Medulla oblongata (tissue), 1 donor: ENCODE data around the gene FRMD8.

Experiments
- DNase-seq: peaks from one replicate; pipeline ENCODE4 v3.0.0-alpha.2; 2015; ENCODE audit errors: extremely low spot score

The FRMD8 gene, protein sequence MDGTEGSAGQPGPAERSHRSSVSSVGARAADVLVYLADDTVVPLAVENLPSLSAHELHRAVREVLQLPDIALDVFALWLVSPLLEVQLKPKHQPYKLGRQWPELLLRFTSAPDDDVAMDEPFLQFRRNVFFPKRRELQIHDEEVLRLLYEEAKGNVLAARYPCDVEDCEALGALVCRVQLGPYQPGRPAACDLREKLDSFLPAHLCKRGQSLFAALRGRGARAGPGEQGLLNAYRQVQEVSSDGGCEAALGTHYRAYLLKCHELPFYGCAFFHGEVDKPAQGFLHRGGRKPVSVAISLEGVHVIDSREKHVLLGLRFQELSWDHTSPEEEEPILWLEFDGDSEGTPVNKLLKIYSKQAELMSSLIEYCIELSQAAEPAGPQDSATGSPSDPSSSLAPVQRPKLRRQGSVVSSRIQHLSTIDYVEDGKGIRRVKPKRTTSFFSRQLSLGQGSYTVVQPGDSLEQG

GRCh38 chr11:65386307-65387140, at the start of gene FRMD8:
TSS of gene FRMD8 (plus strand) at chr11:65386637. CDS start at chr11:65387037, 400 bp downstream.
- peak; percentile 95 for DNase-seq

GRCh38 chr11:65338676-65339075, 47.8 kb upstream of the FRMD8 start:
- no peak for DNase-seq

DNA sequence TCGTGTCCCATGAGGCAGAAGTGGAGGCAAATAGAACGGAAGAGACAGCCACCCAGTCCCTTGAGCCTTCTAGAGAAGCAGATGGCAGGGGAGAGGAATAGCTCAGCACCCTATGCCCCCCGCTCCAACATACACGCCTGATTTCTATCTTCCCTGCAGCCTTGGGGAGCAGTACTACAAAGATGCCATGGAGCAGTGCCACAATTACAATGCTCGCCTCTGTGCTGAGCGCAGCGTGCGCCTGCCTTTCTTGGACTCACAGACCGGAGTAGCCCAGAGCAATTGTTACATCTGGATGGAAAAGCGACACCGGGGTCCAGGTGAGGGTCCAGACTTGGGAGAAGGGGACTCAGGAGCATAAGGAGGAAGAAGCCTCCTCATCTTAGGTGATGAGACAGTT, 46.2 kb upstream of the FRMD8 start:
- peak; percentile 65 for DNase-seq

- DNase-seq = no peak
Measured at GRCh38 chr11:65341856-65342255, 44.6 kb upstream of the FRMD8 start.

DNA sequence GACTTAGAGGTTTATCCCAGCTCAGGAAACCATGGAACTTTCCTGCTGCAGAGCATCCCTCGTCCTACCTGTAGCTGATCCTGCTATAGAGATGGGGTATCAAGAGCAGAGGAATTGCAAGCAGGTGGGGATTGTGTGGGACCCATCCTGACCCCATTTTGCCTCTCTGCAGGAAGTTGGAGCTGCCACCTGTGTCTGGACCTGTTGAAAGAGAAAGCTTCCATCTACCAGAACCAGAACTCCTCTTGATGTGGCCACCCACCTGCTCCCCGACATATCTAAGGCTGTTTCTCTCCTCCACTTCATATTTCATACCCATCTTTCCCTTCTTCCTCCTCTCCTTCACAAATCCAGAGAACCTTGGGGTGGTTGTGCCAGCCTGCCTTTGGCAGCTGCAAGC, 34.9 kb upstream of the FRMD8 start:
- DNase-seq = no peak

DNA sequence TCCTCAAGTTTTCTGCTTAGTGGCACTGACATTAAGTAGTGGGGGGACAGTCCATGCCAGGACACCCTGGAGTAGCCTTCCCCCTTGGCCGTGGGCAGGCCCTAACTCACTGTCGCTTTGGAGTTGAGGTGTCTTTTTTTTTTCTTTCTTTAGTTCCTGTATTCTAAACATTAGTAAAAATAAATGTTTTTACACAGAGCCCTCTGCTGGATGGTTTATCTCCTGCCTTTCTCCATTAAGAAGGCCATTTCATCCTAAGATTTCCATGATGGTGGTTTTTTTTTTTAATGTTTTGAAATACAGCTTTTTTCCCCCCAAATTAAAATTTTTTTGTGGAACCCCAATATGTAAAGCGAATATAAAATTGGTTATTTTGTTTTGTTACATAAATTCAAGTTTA, 33.7 kb upstream of the FRMD8 start:
- no peak for DNase-seq

- no peak for DNase-seq
Measured at GRCh38 chr11:65353376-65353775, 33.1 kb upstream of the FRMD8 start.

GRCh38 chr11:65353900-65354264, 32.6 kb upstream of the FRMD8 start:
- DNase-seq = no peak

DNA sequence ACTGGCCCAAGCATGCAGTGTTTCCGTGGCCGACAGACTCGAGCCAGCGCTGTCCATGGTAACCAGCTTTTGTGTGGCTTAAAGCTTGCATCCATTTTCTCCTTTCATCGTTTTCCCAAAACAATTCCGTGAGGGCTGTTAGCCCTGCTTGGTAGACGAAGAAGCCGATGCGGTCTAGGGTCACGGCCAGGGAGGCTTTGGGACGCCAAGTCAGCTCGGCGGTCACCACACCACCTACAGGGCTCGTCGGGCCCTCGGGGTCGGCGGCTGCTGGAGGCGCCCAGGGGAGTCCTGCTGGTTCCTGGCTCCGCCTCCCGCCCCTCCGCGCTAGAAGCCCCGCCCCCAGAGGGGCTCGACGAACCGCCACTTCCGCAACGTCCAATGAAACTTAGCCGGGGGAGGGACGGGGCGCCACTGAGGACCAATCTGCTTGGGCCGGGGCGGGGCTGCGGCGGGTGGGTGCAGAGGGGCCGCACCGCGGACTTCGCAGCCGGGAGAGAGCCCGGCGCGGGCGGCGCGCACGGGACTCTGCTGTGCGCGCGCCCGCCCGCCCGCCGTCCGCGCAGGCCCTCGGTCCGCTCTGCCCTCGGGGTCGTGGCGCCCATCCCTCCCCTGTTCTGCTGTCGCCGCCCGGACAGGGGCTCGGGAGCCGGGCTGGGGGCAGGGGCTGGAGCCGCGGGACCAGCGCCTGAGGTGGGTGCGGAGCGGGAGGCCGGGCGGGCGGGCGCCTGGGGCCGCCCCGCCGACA, 32.0 kb upstream of the FRMD8 start, which contains the start of gene TIGD3:
Gene TIGD3, plus strand, starts transcription at position 487 of the 748 bp plus-strand sequence. CDS start 1,058 bp downstream, outside the sequence.
- DNase-seq = peak; percentile 98

- DNase-seq = no peak
Measured at GRCh38 chr11:65355013-65355775, 31.2 kb upstream of the FRMD8 start.

DNA sequence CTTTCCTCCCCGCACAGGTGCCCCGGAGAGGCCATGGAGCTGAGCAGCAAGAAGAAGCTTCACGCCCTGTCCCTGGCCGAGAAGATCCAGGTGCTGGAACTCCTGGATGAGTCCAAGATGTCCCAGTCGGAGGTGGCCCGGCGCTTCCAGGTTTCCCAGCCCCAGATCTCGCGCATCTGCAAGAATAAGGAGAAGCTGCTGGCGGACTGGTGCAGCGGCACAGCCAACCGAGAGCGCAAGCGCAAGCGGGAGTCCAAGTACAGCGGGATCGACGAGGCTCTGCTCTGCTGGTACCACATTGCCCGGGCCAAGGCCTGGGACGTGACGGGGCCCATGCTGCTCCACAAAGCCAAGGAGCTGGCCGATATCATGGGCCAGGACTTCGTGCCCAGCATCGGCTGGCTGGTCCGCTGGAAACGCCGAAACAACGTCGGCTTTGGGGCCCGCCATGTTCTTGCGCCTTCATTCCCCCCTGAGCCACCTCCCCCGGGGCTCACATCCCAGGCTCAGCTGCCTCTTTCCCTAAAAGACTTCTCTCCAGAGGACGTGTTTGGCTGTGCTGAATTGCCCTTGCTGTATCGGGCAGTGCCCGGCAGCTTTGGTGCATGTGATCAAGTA, 30.6 kb upstream of the FRMD8 start:
- no peak for DNase-seq

DNA sequence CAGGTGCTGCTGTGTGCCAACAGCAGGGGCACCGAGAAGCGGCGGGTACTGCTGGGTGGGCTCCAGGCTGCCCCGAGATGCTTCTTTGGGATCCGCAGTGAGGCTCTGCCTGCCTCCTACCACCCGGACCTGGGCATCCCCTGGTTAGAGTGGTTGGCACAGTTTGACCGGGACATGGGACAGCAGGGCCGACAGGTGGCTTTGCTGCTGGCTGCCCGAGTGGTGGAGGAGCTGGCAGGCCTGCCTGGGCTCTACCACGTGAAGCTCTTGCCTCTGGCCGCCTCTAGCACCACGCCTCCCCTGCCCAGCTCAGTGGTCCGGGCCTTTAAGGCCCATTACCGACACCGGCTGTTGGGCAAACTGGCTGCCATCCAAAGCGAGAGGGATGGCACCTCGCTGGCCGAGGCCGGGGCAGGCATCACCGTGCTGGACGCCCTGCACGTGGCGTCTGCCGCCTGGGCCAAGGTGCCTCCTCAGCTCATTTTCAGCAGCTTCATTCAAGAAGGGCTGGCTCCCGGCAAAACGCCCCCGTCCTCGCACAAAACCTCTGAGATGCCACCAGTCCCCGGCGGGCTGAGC, 30.0 kb upstream of the FRMD8 start:
- no peak for DNase-seq

GRCh38 chr11:65357856-65358356, 28.5 kb upstream of the FRMD8 start:
- no peak for DNase-seq

- DNase-seq = no peak
Measured at GRCh38 chr11:65362320-65362931, 24.0 kb upstream of the FRMD8 start.

- DNase-seq = no peak
Measured at GRCh38 chr11:65362966-65363365, 23.5 kb upstream of the FRMD8 start.

- no peak for DNase-seq
Measured at GRCh38 chr11:65363770-65364169, 22.7 kb upstream of the FRMD8 start.

GRCh38 chr11:65366340-65366773, 20.1 kb upstream of the FRMD8 start:
- peak; percentile 86 for DNase-seq

DNA sequence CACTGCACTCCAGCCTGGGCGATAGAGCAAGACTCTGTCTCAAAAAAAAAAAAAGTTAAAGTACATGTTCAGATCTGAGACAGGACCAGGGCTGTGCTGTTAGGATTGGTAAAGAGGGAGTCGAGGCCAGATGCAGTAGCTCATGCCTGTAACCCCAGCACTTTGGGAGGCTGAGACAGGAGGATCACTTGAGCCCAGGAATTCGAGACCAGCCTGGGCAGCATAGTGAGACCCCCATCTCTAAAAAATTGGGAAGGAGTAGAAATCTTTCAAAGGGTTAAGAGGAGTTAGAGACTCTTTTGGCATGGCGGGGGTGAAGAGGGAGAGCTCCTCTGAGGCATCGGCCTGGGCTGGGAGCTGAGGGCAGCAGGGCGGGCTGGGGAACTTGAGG, 15.8 kb upstream of the FRMD8 start:
- DNase-seq = no peak

DNA sequence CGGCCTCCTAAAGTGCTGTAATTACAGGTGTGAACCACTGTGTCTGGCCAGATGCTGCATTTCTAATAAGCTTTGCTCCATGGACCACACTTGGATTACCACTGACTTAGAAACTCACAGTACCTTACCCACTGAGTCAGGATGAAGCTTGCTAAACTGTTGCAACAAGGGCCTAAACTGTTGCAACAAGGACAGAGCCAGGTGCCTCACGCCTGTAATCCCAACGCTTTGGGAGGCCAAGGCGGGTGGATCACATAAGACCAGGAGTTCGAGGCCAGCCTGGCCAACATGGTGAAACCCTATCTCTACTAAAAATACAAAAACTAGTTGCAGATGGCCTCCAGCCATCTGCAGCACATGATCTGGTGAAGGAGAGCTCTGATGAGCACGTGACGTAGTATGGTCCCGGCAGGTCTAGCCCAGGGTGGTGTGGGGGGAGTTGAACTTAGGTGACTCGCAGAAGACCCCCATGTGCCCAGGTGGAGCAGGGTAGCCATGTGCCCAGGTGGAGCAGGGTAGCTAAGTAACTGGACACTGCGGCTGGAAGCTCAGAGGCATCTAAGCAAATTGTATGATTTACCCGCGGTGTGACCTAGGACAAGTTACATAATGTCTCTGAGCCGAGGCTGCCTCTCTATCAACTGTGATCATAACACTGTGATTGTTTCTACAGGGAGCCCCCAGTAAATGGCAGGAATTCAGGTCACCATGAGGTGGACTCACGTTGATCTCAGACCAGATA, 12.4 kb upstream of the FRMD8 start:
- DNase-seq = no peak
